Cerebellar cortex (tissue), 1 donor: Measurements from ENCODE around the gene GUCY1A1.

Experiments
- DNase-seq: peaks from one replicate; pipeline ENCODE4 v3.0.0-alpha.2; 2015; ENCODE audit warnings: low spot score

Gene GUCY1A1

GRCh38 chr4:155659176-155659575 lies 7.5 kb upstream of the GUCY1A1 start:
- no peak for DNase-seq

GRCh38 chr4:155660436-155660835 lies 6.2 kb upstream of the GUCY1A1 start:
- DNase-seq: no peak

- DNase-seq: no peak
These were observed 1.6 kb upstream of the GUCY1A1 start for GRCh38 chr4:155665054-155665453.

- DNase-seq: peak; percentile 15
These were observed 547 bp downstream of the GUCY1A1 start for GRCh38 chr4:155667222-155667567.

- peak; percentile 27 for DNase-seq
These were observed 1.2 kb downstream of the GUCY1A1 start for GRCh38 chr4:155667568-155668511.

GRCh38 chr4:155668707-155669220 lies 2.1 kb downstream of the GUCY1A1 start:
- DNase-seq: no peak

DNA sequence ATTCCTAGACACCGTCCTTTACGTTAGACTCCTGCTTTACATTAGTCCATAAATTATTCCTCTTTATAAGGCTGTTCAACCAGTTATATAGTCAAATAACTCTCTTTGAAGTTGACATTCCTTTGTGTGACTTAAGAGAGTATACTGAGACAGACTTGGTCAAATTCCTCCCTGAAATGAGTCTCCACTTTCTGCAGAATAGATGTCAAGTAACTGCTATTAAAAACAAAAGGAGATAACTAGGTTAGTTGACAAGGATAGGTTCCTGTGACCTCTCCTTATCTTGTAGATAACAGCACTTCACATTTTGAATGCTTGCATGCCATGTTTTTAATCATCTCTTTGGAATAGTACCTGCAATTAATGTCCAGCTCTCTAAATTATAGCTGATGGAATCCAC lies 5.7 kb downstream of the GUCY1A1 start:
- no peak for DNase-seq

DNA sequence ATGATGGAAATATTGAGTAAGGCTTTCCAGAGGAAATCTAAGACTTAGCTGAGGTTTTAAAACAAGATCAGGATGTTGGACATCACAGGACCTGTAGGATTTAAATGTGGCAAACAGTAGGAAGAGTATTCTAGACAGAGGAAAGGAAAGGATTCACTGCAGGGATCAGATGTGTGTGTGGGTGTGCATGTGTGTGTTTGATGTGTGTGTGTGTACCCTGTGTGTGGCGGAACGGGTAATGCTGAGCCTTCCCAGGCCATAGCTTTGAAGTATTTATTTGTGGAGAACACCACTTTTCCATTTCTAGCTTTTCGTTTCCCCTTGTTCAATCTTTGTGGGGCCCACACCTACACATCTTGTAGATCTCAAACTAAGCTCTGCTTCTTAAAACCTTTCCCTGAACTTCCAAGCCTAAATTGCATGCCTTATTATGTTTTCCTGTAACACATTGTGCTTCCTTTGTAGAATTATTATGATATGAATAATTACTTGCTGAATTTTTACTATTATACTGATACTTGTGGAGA lies 6.9 kb downstream of the GUCY1A1 start:
- no peak for DNase-seq

GRCh38 chr4:155674669-155675071 lies 8.0 kb downstream of the GUCY1A1 start:
- DNase-seq: no peak

GRCh38 chr4:155675709-155676429 lies 9.2 kb downstream of the GUCY1A1 start:
- no peak for DNase-seq

DNA sequence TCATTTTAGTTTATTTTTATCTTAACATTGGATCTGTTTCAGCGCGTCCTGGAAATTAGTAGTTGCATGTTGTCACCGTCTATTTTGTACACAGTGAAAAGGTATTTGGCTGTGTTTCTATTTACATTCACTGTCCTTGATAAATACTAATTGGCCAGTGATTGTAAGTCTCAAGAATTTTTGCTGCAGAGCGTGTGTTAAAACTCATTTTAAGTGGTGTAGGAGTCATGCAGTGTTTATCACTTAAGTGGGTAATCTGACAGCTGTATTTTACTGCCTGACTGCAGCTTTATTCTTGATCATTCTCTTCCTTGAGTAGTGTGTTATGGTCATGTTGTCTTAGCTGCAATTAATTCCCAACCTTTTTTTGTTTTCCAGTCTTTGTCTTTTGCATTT lies 9.8 kb downstream of the GUCY1A1 start:
- no peak for DNase-seq

- DNase-seq: no peak
These were observed 11.4 kb downstream of the GUCY1A1 start for GRCh38 chr4:155678011-155678410.

DNA sequence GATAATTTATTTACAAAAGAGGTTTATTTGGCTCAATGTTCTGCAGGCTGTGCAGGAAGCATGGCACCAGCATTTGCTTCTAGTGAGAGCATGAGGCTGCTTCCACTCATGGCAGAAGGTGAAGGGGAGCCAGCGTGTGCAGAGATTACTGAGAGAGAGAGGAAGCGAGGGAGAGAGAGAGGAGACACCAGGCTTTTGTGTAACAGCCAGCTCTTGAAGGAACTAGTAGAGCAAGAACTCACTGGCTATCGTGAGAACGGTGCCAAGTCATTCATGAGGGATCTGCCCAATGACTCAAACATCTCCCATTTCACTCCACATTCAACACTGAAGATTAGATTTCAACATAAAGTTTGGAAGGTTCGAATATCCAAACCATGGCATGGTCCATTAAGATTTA lies 12.7 kb downstream of the GUCY1A1 start:
- no peak for DNase-seq

GRCh38 chr4:155681886-155682285 lies 15.2 kb downstream of the GUCY1A1 start:
- DNase-seq: no peak

- DNase-seq: no peak
These were observed 17.8 kb downstream of the GUCY1A1 start for GRCh38 chr4:155684423-155684822.

- no peak for DNase-seq
These were observed 18.4 kb downstream of the GUCY1A1 start for GRCh38 chr4:155684892-155685541.

DNA sequence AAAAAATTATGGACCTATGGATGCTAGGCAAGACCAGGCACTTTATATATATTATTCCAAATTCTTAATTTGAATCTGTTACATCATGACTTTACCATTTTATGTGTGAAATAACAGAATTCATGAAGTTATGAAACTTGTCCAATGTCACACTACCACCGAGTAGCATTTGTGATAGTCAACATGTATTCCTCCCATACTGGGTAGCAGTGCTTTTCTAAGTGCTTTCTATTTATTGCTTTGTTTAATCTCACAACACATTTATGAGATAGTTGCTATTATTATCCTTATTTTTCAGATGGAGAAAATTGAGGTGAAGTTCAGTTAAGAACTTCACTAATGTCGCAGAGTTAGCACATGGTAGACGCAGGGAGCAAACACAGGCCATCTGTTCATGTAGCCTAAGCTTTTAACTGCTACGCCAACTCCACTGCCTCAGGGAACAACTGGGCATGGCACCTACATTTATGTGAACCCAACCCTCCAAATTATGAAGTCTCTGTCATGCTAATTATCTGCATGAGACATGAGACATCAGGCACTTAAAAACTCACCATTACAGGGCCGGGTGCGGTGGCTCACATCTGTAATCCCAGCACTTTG lies 20.8 kb downstream of the GUCY1A1 start:
- no peak for DNase-seq

GRCh38 chr4:155688211-155688610 lies 21.6 kb downstream of the GUCY1A1 start:
- DNase-seq: no peak

DNA sequence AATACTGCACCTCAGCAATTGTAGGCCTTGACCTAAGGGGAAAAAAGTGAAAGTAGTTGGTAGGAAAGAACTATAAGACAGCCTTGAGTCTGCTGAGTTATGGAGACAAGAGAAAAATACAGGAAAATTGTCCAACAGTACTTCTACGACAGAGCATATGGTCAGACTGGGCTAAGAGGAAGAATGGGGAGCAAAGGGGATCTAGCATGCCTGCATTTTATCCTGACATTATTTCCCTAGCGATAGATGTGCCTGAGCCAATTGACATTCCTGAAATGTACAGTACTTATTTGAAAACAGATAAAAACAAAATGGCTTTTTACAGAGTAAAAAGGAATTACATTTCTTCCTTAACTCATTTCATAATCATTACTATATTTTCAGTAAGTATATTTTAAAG lies 22.2 kb downstream of the GUCY1A1 start:
- DNase-seq: no peak

DNA sequence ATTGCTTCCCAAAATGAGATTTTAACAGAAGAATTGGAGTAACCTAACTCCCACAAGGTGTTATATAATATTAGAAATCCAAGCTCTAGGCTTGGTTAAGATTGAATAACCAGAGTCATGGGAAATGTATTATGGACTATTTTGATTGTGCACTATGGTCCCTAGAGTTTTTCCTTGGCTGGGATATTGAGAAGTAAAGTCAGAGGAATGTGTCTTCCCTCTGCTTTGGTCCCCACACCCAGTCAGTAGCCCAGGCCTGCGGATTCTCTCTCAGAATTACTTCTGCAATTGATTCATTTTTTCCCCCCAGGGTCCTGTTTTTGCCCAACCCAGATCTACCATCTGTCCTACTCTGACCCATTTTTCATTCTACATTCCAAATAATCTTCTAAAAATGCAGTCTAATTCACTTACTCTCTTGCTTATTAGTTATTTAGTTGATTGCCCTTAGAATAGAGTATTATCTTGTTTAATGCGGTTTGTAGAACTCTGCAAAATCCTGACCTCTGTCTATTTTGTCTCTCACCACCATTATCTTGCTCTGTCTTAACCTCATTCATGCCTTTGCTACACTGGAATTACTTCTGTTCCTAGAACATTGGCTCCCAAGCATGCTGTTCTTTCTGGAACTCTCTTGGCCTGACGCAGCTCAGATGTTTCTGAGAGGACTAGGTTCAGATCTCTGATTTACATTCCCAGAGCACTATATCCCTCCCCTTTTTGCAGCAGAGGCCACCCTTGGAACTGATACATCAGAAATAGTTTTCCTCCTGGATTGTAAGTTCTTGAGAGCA lies 23.6 kb downstream of the GUCY1A1 start:
- DNase-seq: no peak

- DNase-seq: no peak
These were observed 25.7 kb downstream of the GUCY1A1 start for GRCh38 chr4:155692361-155692760.
